Right lobe of liver (tissue), 6 donors: ENCODE results near the gene ITPR1. TPM values are rescaled to one million over a fixed set of nuclear protein-coding genes. Genes with fewer than 3 reads are reported as not detected.

Experiments
- ATAC-seq, 4 donors: fragments of 200-7000 bp; cut with Tn5 transposase; one replicate each; pipeline ENCODE4 v1.9.1; 2020; ENCODE audit warnings: mild to moderate bottlenecking in 4 of 4, moderate library complexity in 4 of 4
- DNase-seq, 3 donors: peaks; one replicate each; pipeline ENCODE4 v3.0.0-alpha.2; 2020
- H3K27ac ChIP-seq, 3 donors: fragments of 200-600 bp; one replicate each; pipeline ENCODE4 v1.8.0; 2022
- H3K27me3 ChIP-seq, 2 donors: fragments of 200-600 bp; one replicate each; pipeline ENCODE4 v1.8.0; 2022
- H3K36me3 ChIP-seq, 4 donors: fragments of 200-600 bp; sonication (generic) in 1 of 4; one replicate each; pipeline versions ENCODE4 v1.5.1 to v1.8.0; 2017 to 2022; ENCODE audit warnings: control low read depth in 1 of 4
- H3K4me1 ChIP-seq, 4 donors: fragments of 200-600 bp; sonication (generic) in 1 of 4; one replicate each; pipeline versions ENCODE4 v1.5.1 to v1.8.0; 2017 to 2022; ENCODE audit warnings: control low read depth in 1 of 4
- H3K4me3 ChIP-seq, 3 donors: fragments of 200-600 bp; one replicate each; pipeline ENCODE4 v1.8.0; 2022
- H3K9me3 ChIP-seq, 4 donors: fragments of 200-600 bp; sonication (generic) in 1 of 4; one replicate each; pipeline versions ENCODE4 v1.5.1 to v1.8.0; 2017 to 2022; ENCODE audit warnings: control low read depth in 1 of 4
- POLR2A ChIP-seq: fragments of 450-650 bp; IDR thresholded peaks from one replicate; pipeline ENCODE4 v1.6.1; 2017; ENCODE audit warnings: antibody characterized with exemption, mild to moderate bottlenecking
- WGBS: methylation state at CpG from one replicate; pipeline ENCODE4 v1.1.6; 2018; ENCODE audit warnings: low coverage, low lambda C conversion rate; ENCODE audit not compliant: insufficient coverage; ENCODE audit errors: missing lambda C conversion rate; 5-methylcytosine and 5-hydroxymethylcytosine counted together
- intact Hi-C, 2 donors: fragments of 100-400 bp; cut with DNase I; formaldehyde crosslinking; loops; one replicate each; pipeline versions ENCODE4 v1.11.2 to v1.14.1; 2022
- total RNA-seq, 6 experiments: library from RNA; depleted of rRNA in 2 of 6; stranded (reverse); fragments of >200 nt in 2 of 6; fragmentation: NEBNext Ultra II Directional in 3 of 6; extraction: Animal tissue kit (Norgen Biotek cat#: 25700) in 3 of 6; gene quantifications; one replicate each; pipeline versions ENCODE4 v1.1.0 to v1.2.4, GENCODE V29; 2016 to 2023
- TF ChIP-seq, protein P1 (sequence below), 4 donors: fragments of 200-600 bp in 3 of 4; fragments of 450-650 bp in 1 of 4; IDR thresholded peaks; one replicate each; pipeline versions ENCODE4 v1.5.1 to v1.8.0; 2016 to 2022; ENCODE audit warnings: antibody characterized with exemption in 4 of 4, mild to moderate bottlenecking in 2 of 4
- donor health status: DM: no; HTN: yes; CAD: no.
- donor health status: DM: no; HTN: no; CAD: no.
- donor health status: DM: no; HTN: no; CAD: no.
- donor health status: DM: no; HTN: yes; CAD: no.
- donor health status: DM: no; HTN: yes; CAD: no.

ITPR1 gene
- total RNA-seq, 6 experiments from 2014 or later, result 6.5 to 16.2 (median 11.5) TPM

DNA sequence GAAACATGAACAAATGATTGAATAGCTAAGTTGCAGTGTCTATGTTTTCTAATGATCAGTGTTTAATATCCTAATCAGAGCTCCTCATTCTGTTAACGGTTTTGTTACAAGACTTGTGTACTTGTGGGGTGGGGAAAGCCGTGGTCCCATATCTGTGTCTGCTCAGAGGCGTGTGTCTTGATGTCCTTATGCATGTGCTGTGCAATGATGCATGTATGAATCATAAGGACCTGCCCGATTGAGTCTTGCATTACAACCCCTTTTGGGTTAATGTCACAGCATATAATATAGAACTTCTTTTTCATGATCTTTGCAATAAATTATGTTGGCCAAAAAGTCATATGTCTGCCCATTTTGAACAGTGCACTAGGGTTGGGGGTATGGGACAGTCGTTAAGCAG lies 233.4 kb downstream of the ITPR1 start:
- Histone ChIP-seq H3K36me3 (no peaks in the 10 kb centered on the region), H3K27me3 (no peaks in the 10 kb centered on the region), H3K4me3 (no peak overlapping the region), H3K9me3 (no peaks in the 10 kb centered on the region), H3K27ac (no peak overlapping the region), H3K4me1 (peaks cover 0 to 39% (median 13%) of the 10 kb centered on the region in 4 donors)
- WGBS, result 93% methylated on average over 5 of the region's 5 CpGs
- intact Hi-C loops, result no loop called here
- no peak for TF ChIP-seq POLR2A
- TF ChIP-seq, protein P1, sequence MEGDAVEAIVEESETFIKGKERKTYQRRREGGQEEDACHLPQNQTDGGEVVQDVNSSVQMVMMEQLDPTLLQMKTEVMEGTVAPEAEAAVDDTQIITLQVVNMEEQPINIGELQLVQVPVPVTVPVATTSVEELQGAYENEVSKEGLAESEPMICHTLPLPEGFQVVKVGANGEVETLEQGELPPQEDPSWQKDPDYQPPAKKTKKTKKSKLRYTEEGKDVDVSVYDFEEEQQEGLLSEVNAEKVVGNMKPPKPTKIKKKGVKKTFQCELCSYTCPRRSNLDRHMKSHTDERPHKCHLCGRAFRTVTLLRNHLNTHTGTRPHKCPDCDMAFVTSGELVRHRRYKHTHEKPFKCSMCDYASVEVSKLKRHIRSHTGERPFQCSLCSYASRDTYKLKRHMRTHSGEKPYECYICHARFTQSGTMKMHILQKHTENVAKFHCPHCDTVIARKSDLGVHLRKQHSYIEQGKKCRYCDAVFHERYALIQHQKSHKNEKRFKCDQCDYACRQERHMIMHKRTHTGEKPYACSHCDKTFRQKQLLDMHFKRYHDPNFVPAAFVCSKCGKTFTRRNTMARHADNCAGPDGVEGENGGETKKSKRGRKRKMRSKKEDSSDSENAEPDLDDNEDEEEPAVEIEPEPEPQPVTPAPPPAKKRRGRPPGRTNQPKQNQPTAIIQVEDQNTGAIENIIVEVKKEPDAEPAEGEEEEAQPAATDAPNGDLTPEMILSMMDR (IDR thresholded peaks at IDR 0.05), result no peak
- ATAC-seq (no peak), DNase-seq (no peak)

DNA sequence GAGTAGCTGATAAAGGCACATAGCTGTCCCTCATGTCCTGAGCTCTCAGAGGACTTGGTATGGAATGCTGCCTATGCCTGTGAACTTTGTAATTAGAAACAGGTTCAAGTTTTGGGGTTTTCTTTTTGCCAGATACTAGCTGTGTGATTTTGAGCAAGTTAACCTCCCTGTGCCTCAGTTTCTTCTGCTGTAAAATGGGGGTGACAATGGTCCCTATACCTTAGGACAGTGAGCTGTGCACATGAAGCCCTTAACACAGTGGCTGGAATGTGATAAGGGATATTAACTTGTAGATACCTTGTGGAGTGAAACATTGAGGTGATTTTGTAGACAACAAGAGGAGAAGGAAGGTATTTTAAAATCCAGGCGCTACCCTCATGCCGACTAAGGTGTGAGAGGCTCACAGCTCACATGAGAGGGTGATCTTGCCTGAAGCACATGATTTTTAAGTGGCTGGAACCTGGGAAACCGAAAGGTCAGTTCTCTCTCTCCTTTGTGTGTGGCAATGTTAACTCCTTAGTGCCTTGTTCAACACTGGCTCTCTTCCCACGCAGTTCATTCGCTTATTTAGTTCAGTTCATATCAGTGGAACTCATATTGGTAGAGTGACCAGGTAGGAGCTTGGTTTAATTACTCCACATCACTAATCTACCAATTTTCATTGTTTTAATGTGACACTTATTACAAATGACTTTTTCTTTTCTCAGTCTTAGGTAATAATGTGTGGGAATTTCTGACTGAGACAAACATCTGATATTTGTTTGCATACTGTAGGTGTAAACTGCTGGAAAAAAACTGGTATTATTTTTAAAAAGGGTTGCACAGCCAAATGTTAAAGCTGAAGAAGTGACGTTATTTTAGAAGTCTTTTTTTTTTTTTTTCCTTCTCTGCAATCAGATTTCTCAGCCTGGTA lies 236.2 kb downstream of the ITPR1 start:
- intact Hi-C loops, result no loop called here
- TF ChIP-seq, protein P1 (IDR thresholded peaks at IDR 0.05), result no peak
- TF ChIP-seq POLR2A, result no peak
- WGBS, result 31% methylated on average over 6 of the region's 6 CpGs
- ATAC-seq (peak; percentile 85 to 91 (median 87)), DNase-seq (peak in 1 of 3 donors; percentile 66)
- H3K27me3 ChIP-seq, result no peaks in the 10 kb centered on the region
- no peak overlapping the region for H3K4me3 ChIP-seq
- no peaks in the 10 kb centered on the region for H3K36me3 ChIP-seq
- H3K4me1 ChIP-seq, result peaks cover 0 to 15% (median 4%) of the 10 kb centered on the region in 4 donors
- no peaks in the 10 kb centered on the region for H3K9me3 ChIP-seq
- H3K27ac ChIP-seq, result peak overlapping the region; percentile 60 to 85 (median 74)

DNA sequence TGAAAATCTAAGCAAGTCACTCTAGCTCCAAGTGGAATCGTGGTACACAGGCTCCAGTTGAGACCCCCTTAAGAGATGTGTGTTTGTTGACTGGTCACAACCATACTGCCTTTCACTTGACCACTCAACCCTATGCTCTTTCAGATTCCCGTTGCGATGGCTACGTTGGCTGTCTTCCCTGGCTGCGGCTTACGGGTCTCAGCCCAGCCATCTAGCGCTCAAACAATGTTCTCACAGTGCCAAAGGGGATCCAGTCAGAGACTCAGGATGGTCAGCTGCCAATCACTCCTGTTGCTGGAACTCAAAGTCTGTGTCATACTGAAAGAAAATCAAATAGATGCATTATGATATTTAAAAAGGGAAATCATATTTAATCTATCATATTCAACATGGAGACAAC lies 237.6 kb downstream of the ITPR1 start:
- Histone ChIP-seq H3K4me3 (no peak overlapping the region), H3K27me3 (no peaks in the 10 kb centered on the region), H3K36me3 (no peaks in the 10 kb centered on the region), H3K27ac (no peak overlapping the region), H3K4me1 (peaks cover 0 to 10% (median 4%) of the 10 kb centered on the region in 4 donors), H3K9me3 (no peaks in the 10 kb centered on the region)
- TF ChIP-seq, protein P1 (IDR thresholded peaks at IDR 0.05), result no peak
- no peak for TF ChIP-seq POLR2A
- ATAC-seq (peak in 2 of 4 donors; percentile 40 to 43), DNase-seq (no peak)
- WGBS, result 72% methylated on average over 2 of the region's 7 CpGs
- intact Hi-C loops, result loop anchor here (10.0 kb wide), 2 partner anchors 144 to 244 kb away; partner anchors contain the start of gene BHLHE40 (in 1 of the 2)

DNA sequence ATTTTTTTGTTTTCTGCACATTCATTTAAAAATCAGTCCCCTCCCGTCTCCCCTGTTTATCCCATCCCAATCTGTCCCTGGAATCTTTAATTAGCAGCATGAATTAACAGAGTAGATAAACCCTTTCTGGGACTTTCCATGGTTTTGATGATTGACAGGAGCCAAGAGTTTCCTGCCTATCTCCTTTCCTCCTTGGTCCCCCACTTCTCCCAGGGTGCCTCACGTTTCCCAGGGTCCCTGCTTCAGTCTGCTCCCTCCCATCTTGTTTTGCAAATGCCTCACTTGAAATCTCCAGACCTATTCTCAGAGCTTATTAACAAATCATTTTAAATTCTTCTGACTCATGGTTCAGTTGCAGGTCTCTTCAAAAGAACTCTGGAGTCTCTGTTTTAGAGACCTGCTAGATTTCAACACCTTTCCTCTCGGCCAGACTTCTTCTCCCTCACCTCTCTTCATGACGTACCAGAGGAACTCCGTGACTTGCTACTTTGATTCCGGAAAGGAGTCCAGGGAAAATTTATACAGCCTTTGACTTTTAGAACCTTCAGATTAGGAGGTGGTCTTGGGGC lies 238.5 kb downstream of the ITPR1 start:
- no peak for TF ChIP-seq POLR2A
- Histone ChIP-seq H3K27me3 (no peaks in the 10 kb centered on the region), H3K27ac (no peak overlapping the region), H3K9me3 (no peaks in the 10 kb centered on the region), H3K4me1 (peaks cover 0 to 10% (median 4%) of the 10 kb centered on the region in 4 donors), H3K4me3 (no peak overlapping the region), H3K36me3 (no peaks in the 10 kb centered on the region)
- DNase-seq (no peak), ATAC-seq (no peak)
- 91% methylated on average over 6 of the region's 6 CpGs for WGBS
- intact Hi-C loops, result loop anchor here (10.0 kb wide), 2 partner anchors 143 to 243 kb away; partner anchors contain the start of gene BHLHE40 (in 1 of the 2)
